MCF 10A (cell line): ENCODE measurements around the gene BRINP3. TPM values are rescaled to one million over a fixed set of nuclear protein-coding genes. Genes with fewer than 3 reads are reported as not detected.

Experiments
- BruUV-seq: library from RNA; stranded (reverse); fragments of 400-500 nt; replicated peaks from 2 replicates; lab custom pipeline; 2021; lab: Mats Ljungman, UMichigan
- CTCF ChIA-PET: fragments of 300-600 bp; sonication (Branson Sonifier 250); formaldehyde crosslinking; extraction: SDS; loops from one replicate; lab custom pipeline; 2021; ENCODE audit warnings: antibody characterized with exemption, inconsistent platforms; lab: Yijun Ruan, JAX
- POLR2A ChIA-PET: fragments of 300-600, 350-650 bp; sonication (Branson Sonifier 250); formaldehyde crosslinking; extraction: SDS; loops from one replicate; lab custom pipeline; 2020; ENCODE audit warnings: antibody characterized with exemption, inconsistent platforms; lab: Yijun Ruan, JAX
- DNase-seq: peaks from one replicate; pipeline ENCODE4 v3.0.0-alpha.2; 2018; ENCODE audit not compliant: unreplicated experiment
- H3K27ac Mint-ChIP-seq: one replicate; pipeline ENCODE4 v1.8.0; 2022; ENCODE audit warnings: mild to moderate bottlenecking, low read depth, mixed read lengths; ENCODE audit not compliant: unreplicated experiment
- H3K27me3 Mint-ChIP-seq: one replicate; pipeline ENCODE4 v1.8.0; 2022; ENCODE audit warnings: mixed read lengths; ENCODE audit not compliant: insufficient read depth, unreplicated experiment
- H3K36me3 Mint-ChIP-seq: one replicate; pipeline ENCODE4 v1.8.0; 2022; ENCODE audit warnings: mild to moderate bottlenecking, moderate library complexity, mixed read lengths; ENCODE audit not compliant: insufficient read depth, unreplicated experiment
- H3K4me1 Mint-ChIP-seq: one replicate; pipeline ENCODE4 v1.8.0; 2022; ENCODE audit warnings: mixed read lengths; ENCODE audit not compliant: insufficient read depth, unreplicated experiment
- H3K4me3 Mint-ChIP-seq: one replicate; pipeline ENCODE4 v1.8.0; 2022; ENCODE audit warnings: mild to moderate bottlenecking, moderate library complexity, mixed read lengths; ENCODE audit not compliant: unreplicated experiment
- H3K9me3 Mint-ChIP-seq: one replicate; pipeline ENCODE4 v1.8.0; 2022; ENCODE audit warnings: mixed read lengths; ENCODE audit not compliant: unreplicated experiment
- CTCF ChIP-seq: fragments of 200-600 bp; IDR thresholded peaks from one replicate; pipeline ENCODE4 v1.8.0; 2022; ENCODE audit warnings: antibody characterized with exemption, mild to moderate bottlenecking; ENCODE audit not compliant: unreplicated experiment
- intact Hi-C: fragments of 100-400 bp; cut with micrococcal nuclease; formaldehyde crosslinking; loops from 2 replicates; pipeline ENCODE4 v1.14.1; 2022
- total RNA-seq: library from RNA; stranded (reverse); gene quantifications from 2 replicates; pipeline ENCODE4 v1.2.3, GENCODE V29; 2022

The BRINP3 gene
- total RNA-seq, 1 experiment from 2014 or later, result 0.26 TPM

GRCh38 chr1:190452272-190452848 is 25.3 kb downstream of the BRINP3 start:
- intact Hi-C loops, result loop anchor here (10.0 kb wide), 1 partner anchor 1992 kb away; no protein-coding TSS in a partner anchor

GRCh38 chr1:190444464-190444863 is 33.2 kb downstream of the BRINP3 start:
- intact Hi-C loops, result no loop called here
- Mint-ChIP-seq H3K4me1 (no peaks in the 10 kb centered on the region), H3K4me3 (no peak overlapping the region), H3K27ac (no peak overlapping the region), H3K27me3 (no peaks in the 10 kb centered on the region), H3K9me3 (no peaks in the 10 kb centered on the region), H3K36me3 (no peaks in the 10 kb centered on the region)
- ChIA-PET POLR2A (no interaction called here), CTCF (interaction anchor here (0.6 to 1.2 kb wide), 4 partner anchors 10 to 1051 kb away, joined by 3 to 4 read pairs (median 3); no protein-coding TSS in a partner anchor)
- no peak for DNase-seq
- no peak for TF ChIP-seq CTCF
- no TSS peak for BruUV-seq

More at GRCh38 chr1:190452272-190452848, 25.3 kb downstream of the BRINP3 start:
- no peak for TF ChIP-seq CTCF
- no peaks in the 10 kb centered on the region for H3K27me3 Mint-ChIP-seq
- no peaks in the 10 kb centered on the region for H3K36me3 Mint-ChIP-seq
- H3K4me3 Mint-ChIP-seq, result no peak overlapping the region
- DNase-seq, result no peak
- POLR2A ChIA-PET, result no interaction called here
- H3K27ac Mint-ChIP-seq, result no peak overlapping the region
- H3K4me1 Mint-ChIP-seq, result no peaks in the 10 kb centered on the region
- no peaks in the 10 kb centered on the region for H3K9me3 Mint-ChIP-seq
- no TSS peak for BruUV-seq
- CTCF ChIA-PET, result interaction anchor here (0.7 to 1.1 kb wide), 2 partner anchors 13 to 97 kb away, joined by 3 read pairs; no protein-coding TSS in a partner anchor

- TF ChIP-seq CTCF, result no peak
- no peaks in the 10 kb centered on the region for H3K4me1 Mint-ChIP-seq
- BruUV-seq, result no TSS peak
- no peaks in the 10 kb centered on the region for H3K9me3 Mint-ChIP-seq
- H3K36me3 Mint-ChIP-seq, result no peaks in the 10 kb centered on the region
- DNase-seq, result no peak
- POLR2A ChIA-PET, result no interaction called here
- no peak overlapping the region for H3K27ac Mint-ChIP-seq
- intact Hi-C loops, result loop anchor here (5.0 to 10.0 kb wide), 3 partner anchors 1005 to 1873 kb away; no protein-coding TSS in a partner anchor
- no peaks in the 10 kb centered on the region for H3K27me3 Mint-ChIP-seq
- H3K4me3 Mint-ChIP-seq, result no peak overlapping the region
- CTCF ChIA-PET, result interaction anchor here (0.7 kb wide), 1 partner anchor 13 kb away, joined by 3 read pairs; no protein-coding TSS in a partner anchor
Observed at GRCh38 chr1:190439447-190439846, 38.2 kb downstream of the BRINP3 start.

GRCh38 chr1:190436615-190437014 is 41.0 kb downstream of the BRINP3 start:
- BruUV-seq, result no TSS peak
- Mint-ChIP-seq H3K4me1 (no peaks in the 10 kb centered on the region), H3K27me3 (no peaks in the 10 kb centered on the region), H3K36me3 (no peaks in the 10 kb centered on the region), H3K27ac (no peak overlapping the region), H3K4me3 (no peak overlapping the region), H3K9me3 (no peaks in the 10 kb centered on the region)
- TF ChIP-seq CTCF, result peak; percentile 69
- intact Hi-C loops, result loop anchor here (1.0 to 10.0 kb wide), 5 partner anchors 116 to 1876 kb away; no protein-coding TSS in a partner anchor
- CTCF ChIA-PET, result interaction anchor here (0.5 to 0.7 kb wide), 2 partner anchors 728 to 1237 kb away, joined by 3 to 4 read pairs; no protein-coding TSS in a partner anchor
- POLR2A ChIA-PET, result no interaction called here
- DNase-seq, result peak; percentile 72
